ENCODE measurements around the gene ULK4.
"Not testable (repeated sequence)": the region's sequence is repeated elsewhere in the genome, so short reads cannot be mapped to it uniquely, and the experiment has no call there.

ULK4 gene

DNA sequence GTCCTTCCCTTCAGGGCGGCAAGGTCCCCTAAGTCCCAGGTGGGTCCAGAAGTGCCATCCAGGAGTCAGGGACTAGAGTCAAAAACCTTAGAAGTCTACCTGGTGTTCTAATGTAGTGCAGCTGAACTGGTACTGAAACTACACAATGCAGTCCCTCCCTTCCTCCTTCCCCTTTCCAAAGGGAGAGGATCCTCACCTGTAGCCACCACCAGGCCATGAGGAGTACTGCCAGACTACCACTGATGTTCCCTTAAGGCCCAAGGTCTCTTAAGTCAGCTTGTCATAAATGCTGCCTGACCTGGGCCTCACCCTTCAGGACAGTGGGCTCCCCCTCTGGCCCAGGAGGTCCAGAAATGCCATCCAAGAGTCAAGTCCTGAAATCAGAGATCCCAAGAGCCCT is 98.9 kb downstream of the ULK4 start:
- DNase-seq: no peak

DNA sequence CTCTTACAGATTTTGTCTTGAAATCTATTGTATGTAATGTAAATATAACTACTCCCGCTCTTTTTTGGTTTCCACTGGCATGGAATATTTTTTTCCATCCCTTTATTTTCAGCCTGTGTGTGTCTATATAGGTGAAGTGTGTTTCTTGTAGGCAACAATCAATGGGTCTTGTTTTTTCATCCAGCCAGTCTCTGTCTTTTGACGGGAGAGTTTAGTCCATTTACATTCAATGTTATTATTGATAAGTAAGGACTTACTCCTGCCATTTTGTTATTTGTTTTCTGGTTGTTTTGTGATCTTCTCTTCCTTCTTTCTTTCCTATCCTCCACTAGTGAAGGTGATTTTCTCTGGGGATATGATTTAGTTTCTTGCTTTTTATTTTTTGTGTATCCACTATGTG is 101.4 kb downstream of the ULK4 start:
- not testable (repeated sequence) for DNase-seq

DNA sequence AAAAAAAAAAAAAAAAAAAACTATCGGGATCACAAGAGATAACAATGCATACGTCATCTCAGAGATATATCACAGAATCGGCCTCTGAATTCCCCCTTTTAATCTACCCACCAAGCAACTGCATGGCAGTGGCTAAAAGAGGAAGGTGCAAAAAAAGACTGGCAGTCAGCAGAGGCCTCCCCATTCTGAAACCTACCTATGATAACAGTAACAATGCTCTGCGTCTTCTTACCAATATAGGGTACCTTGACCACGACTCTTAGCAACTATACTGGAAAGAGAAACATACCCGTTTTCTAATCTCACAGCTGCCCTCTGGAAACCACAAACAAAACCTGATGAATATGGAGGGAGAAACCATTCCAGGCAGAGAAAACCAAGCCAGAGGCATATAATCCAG is 106.9 kb downstream of the ULK4 start:
- no peak for DNase-seq

DNA sequence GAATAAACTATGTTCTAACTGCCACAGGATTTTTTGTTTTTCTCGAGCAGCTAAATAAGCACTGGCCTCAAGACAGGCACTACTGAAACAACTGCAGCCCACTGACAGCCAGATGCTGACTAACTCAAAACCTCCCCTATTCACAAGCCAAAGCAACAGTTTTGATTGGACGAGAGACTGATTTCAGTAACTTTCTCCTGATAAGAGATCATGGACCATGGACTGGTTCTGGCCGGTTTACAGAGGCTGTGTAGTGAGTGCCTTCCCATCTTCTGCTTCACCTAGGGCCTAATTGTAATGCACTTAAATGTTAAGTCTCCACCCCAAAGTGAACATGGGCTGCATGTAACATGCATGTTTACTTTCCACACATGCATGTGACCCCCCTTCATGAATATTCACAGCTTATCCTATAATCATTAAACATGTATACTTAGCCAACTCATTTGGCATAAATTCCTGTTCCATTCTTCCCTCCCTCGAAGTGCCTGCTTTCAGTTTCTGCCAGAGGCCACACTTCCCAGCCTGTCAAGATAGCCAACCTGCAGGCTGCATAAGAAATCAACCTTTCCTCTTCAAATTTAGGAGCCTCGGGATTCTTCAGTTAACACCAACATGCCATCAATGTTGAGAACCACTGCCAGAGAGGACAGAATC is 108.2 kb downstream of the ULK4 start:
- no peak for DNase-seq

DNA sequence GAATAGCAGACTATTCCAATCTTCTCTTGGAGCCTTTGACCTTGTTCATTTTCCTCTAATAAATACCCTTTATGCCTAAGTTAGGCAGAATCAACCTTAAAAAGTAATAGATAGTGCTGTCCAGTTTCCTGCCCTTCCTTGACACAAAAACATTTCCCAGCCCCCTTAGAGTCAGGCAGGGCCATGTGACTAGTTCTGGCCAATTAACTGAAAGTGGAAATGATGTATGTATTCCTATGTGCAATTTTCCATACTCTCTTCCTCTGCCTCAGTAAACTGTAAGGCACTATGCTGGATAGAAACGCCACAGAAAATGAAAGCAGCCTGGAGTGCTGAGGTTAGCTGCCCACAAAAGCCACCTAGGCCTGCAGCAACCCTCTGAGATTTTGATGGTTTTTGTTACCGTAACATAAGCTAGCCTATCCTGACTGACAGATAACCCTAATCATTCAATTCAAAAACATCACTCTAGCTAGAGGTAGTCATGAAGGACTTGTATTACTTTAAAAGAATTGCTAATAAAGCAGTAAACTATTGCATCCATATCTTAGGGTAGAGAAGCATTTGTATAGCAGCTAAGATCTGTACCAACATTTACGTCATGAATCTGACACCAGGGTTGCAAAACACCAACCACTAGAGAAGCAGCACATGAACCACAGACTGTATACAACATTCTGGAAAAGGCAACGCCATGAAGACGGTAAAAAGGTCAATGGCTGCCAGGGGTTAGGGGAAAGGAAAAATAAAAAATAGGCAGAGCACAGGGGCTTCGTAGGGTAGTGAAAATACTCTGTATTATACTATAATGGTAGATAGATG is 112.9 kb downstream of the ULK4 start:
- DNase-seq: no peak

DNA sequence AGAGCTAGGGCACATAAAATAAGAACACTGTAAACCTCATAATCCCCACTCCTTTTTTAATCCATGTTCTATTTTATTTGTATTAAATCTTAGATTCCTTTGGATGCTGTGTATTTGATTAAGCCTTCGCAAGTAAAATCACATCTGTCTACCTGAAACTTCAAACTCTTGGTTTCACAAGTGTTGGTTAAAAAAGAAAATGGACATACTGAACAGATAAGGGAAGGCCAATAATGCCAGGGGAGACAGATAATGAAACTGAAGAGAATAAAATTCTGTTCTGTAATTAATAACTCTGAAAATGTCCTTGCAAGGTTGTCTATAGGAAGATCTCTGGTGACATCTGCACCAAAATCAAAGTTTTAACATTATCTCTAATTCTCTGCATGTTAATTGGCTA is 114.2 kb downstream of the ULK4 start:
- DNase-seq: no peak

DNA sequence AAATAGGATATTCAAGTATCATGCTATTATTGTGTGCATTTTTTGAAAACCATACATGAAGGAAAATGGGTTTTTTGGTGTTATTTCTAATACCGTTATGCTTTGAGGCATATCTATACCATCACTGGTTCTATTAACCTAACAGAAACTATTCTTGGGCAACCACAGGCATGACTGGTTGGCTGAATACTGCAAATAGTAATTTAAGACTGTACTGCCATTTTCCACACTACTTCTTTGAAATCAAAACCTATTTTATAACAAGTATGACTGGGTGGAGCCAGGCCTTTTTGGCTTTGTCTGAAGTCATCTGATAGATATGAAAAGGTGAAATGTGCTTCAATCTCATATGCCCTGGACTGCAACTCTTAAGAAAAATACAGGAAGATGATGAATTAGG is 115.1 kb downstream of the ULK4 start:
- DNase-seq: no peak

DNA sequence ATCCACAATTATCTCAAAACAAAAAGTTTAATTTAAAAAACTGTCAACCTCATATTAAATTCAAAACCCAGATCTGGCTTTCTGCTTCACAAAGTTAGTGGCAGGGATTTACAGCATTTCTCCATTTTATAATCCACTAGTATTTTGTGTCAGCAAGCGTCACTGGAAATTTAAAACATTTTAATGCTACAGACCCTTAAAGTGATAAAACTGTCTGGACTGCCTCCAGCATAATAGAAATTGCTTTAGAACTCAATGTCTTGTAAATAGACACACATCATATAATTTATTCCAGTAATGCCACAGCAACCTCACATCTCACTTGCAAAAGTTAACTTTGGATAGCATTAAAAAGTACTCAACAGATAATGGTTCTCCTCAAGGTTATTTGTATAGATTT is 116.1 kb downstream of the ULK4 start:
- no peak for DNase-seq

DNA sequence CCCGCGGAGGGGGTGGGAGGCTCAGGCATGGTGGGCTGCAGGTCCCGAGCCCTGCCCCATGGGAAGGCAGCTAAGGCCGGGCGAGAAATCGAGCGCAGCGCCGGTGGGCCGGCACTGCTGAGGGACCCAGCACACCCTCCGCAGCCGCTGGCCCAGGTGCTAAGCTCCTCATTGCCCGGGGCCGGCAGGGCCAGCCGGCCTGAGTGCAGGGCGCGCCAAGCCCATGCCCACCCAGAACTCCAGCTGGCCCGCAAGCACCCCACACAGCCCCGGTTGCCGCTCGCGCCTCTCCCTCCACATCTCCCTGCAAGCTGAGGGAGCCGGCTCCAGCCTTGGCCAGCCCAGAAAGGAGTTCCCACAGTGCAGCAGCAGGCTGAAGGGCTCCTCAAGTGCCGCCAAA is 117.6 kb downstream of the ULK4 start:
- not testable (repeated sequence) for DNase-seq

DNA sequence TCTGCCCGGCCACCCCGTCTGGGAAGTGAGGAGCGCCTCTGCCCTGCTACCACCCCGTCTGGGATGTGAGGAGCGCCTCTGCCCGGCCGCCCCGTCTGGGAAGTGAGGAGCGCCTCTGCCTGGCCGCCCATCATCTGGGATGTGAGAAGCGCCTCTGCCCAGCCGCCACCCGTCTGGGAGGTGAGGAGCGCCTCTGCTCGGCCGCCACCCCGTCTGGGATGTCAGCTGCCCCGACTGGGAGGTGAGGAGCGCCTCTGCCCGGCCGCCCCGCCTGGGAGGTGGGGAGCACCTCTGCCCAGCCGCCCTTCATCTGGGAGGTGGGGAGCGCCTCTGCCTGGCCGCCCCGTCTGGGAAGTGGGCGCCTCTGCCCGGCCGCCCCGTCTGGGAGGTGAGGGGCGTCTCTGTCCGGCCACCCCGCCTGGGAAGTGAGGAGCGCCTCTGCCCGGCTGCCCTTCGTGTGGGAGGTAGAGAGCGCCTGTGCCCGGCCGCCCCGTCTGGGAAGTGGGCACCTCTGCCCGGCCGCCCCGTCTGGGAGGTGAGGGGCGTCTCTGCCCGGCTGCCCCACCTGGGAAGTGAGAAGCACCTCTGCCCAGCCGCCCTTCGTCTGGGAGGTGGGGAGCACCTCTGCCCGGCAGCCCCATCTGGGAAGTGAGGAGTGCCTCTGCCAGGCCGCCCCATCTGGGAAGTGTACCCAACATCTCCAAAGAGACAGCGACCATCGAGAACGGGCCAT is 120.8 kb downstream of the ULK4 start:
- not testable (repeated sequence) for DNase-seq

DNA sequence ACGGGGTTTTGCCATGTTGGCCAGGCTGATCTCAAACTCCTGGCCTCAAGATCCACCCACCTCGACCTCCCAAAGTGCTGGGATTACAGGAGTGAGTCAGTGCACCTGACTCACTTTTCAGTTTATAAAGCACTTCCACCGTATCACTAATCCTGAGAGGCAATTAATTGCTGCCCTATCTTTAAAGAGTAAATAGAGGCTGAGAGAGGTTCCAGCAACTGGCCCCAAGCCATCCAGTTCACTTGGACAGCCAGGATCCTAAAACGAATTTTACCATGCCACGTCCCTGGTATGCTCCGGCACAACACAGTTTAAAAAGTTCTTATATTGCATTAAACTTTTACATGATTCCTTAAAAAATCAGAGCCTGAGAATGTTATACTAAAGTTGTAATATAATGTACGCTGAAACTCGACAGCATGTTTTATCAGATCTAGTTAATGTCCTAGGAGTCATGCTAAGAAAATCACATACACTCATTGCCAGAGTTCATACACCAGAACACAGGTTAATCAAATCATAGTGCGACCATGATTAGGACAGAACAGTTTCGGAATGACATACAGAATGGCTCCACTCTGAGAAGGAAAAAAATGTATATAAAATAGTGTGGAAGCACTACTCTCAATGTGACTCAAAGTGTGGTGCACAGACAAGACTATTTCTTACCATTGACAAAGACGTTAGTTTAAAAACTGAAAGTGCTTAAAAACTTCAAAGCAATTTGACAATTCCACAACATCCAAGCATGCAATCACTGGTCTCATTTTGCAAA is 125.4 kb downstream of the ULK4 start:
- DNase-seq: no peak

DNA sequence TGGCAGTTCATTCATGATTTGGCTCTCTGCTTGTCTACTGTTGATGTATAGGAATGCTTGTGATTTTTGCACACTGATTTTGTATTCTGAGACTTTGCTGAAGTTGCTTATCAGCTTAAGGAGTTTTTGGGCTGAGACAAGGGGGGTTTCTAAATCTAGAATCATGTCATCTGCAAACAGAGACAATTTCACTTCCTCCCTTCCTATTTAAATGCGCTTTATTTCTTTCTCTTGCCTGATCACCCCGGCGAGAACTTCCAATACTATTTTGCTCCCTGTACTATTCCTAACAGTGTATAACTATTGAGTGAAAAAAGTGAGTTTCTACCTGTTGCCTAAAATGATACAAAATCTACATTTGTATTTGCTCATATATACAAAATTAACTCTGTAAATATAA is 128.3 kb downstream of the ULK4 start:
- no peak for DNase-seq

DNA sequence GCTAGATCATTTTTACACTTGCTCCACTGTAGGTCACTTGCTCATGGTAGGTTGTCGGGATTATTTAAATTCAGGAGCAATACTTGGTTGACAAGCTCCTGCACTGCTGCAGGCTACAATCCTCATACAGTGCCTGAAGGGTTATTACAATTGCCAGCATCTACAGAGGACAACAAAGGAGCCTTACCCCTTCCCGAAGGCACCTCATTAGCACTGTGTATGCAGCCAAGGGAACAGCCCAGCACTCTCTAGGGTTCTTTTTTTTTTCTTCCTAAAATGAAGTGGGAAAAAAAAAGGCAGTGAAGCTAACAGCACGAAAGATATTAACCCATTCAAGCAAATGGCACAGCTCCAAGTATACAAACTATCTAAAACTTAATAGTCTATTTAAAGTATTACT is 142.7 kb downstream of the ULK4 start:
- DNase-seq: no peak

DNA sequence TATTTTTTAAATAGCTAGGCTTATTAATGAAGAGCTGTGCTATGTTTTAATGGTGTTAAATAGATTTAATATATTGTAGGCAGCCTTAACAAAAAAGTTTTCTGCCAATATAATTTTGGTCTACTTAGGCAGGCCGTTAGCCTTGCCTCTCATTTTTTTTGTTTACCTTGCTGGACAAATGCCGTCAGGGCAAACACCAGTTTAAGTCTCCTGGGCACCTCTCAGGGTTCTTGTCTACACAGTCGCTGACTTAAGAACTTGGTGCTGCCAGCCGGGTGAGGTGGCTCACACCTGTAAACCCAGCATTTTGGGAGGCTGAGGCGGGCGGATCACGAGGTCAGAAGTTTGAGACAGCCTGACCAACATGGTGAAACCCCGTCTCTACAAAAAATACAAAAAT is 153.3 kb downstream of the ULK4 start:
- DNase-seq: no peak

DNA sequence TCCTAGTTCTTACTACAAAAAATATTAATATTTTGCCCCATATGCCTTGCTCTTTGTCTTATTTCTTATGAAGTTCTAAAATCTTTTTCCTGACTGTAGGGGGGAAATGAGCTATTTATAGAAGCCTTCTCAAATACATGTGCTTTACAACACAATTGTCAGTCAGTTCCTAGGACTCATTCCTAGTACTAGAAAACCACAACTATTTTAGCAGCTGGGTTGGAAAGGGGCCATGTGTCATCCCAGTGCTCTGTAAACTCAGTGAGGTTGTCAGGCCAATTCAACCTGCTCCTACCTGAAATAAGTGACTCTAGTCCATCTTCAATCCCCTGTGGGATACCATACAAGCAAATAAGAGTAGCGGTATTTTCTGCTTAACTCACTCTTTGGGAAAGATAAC is 153.8 kb downstream of the ULK4 start:
- DNase-seq: no peak

DNA sequence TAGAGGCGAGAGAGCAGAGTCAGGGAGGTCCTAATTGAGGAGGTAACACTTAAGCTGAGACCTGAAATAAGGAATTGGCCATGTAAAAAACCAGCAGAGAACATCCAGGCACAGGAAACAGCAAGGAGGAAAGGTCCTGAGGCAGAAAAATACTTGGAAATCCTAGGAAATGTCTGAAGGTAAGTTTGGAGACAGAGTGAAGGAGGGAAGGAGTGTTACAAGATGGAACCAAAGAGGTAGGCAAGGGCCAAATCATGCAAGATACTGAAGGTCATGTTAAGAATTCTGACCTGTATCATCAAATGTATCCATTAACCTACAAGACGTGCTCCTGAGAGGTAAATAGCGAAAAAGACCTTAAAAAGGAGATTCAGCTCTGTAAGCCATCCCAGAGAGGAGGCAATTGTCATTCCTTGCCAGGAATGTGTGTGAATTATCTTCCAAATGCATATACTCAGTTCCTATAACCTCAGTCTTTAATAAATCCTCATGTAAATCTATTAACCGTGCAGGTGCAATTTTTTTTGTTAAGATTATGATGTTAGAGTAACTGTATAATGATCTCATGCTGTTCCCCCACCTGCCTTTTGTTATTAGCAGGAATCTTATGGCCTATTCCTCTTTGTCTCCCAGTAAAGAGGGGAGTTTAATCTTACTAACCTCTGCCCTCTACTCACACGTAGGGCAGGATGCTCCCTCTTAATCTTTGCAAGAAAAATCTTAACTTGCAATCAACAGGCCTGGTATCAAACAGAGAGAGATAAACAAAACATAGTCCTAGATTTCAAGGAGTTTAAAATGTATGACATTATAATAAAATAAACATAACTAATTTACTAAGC is 166.9 kb downstream of the ULK4 start:
- no peak for DNase-seq

DNA sequence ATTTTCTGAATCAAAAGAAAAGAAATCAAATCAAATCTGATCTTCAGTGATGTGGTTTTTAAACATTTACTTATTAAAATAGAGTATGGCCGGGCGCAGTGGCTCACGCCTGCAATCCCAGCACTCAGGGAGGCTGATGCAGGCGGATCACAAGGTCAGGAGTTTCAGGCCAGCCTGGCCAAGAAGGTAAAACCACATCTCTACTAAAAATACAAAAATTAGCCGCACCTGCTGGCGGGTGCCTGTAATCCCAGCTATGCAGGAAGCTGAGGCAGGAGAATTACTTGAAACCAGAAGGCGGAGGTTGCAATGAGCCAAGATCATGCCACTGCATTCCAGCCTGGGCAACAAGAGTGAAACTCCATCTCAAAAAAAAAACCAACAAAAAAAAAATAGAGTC is 169.1 kb downstream of the ULK4 start:
- no peak for DNase-seq

DNA sequence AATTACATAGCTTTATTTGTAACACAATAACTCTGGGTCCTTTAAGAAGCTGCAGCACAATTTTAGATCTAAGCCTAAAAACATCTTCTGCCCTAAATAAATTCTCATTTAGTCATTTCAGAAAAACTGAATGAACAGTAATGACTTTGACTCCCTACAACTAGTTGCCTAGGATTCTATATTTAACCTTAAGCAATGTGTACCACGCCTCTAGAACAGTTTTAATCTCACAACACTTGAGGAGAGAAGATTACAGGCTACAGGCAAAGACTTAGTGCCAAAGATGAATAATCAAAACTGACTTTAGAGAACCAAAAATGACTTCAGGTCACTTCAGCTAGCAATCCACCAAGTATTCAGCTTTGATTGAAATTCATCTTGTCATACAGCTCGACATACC is 192.8 kb downstream of the ULK4 start:
- DNase-seq: no peak

DNA sequence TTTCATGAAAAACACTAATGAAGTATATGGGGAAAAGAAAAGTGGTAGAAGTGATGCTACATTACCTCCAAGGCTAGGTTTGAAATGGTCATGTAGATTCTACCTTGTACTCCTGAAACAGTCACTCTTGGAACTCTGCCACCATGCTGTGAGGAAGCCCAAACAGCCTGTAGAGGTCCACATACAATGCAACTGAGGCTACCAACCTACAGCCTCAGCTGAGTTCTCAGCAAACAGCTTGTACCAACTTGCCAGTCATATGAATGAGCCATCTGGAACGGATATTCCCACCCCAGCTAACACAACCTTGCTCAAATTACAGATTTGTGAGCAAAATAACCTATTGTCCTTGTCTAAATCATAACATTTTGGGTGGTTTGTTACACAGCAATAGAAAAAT is 193.5 kb downstream of the ULK4 start:
- no peak for DNase-seq

DNA sequence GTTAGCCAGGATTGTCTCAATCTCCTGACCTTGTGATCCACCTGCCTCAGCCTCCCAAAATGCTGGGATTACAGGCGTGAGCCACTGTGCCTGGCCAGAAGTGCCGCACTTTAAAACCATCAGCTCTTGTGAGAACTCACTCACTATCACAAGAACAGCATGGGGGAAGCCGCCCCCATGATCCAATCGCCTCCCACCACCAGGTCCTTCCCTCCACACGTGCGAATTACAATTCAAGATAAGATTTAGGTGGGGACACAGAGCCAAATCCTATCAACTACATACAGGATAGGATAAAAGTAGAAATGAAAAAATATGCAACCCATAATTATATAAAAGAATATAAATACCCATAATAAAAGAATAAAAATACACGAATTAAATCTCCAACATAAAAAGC is 199.0 kb downstream of the ULK4 start:
- DNase-seq: not testable (repeated sequence)

DNA sequence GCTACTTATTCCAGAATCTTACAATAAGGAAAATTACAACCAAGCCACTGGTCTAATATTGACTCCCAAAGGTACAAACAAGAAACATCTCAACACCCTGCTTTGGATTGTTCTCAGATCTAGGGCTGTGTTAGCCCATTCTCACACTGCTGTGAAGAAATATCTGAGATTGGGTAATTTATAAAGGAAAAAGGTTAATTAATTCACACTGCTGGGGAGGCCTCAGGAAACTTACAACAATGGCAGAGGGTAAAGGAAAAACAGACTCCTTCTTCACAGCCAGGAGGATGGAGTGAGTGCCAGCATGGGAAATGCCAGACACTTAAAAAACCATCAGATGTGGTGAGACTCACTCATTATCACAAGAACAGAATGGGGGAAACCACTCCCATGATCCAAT is 208.3 kb downstream of the ULK4 start:
- DNase-seq: no peak

DNA sequence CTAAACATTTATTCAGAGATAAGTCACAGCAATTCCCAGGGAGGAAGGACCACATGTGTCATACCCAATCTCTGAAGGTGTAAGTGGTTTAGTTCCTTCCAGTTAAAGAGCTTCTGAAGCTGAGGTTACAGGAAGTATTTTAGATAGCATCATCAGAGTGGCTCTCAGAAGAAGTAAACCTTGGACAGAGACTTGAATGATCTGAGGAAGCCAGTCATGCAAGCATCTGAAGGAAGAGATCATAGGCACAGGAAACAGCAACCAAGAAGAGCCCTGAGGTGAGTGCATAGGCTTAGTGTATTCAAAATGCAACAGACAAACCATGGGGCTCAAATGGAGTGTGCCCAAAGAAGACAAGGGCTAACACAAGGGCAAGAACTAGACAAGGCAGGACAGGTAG is 210.3 kb downstream of the ULK4 start:
- DNase-seq: no peak

Data from CD4-positive, alpha-beta T cell treated with Interleukin-17A for 4 hours (primary cell).